HL-60 (cell line): ENCODE data around the gene PLD5.

ENCODE experiments used
- DNase-seq, 2 experiments: peaks; one replicate each; pipeline ENCODE4 v3.0.0-alpha.2; 2010 to 2020; ENCODE audit warnings: low read depth in 1 of 2, low spot score in 1 of 2
- H3K27ac ChIP-seq: fragments of 250-450 bp; sonication (Bioruptor Pico); replicated peaks from 2 replicates; pipeline ENCODE4 v1.5.1; 2020; ENCODE audit warnings: mild to moderate bottlenecking, moderate library complexity
- H3K27me3 ChIP-seq: fragments of 250-450 bp; sonication (Bioruptor Pico); 2 replicates; pipeline ENCODE4 v1.5.1; 2021; ENCODE audit warnings: mild to moderate bottlenecking, moderate library complexity; ENCODE audit not compliant: insufficient read depth, poor library complexity, severe bottlenecking
- H3K4me3 ChIP-seq: replicated peaks from 2 replicates; pipeline ENCODE4 v1.5.1; 2011; ENCODE audit warnings: mild to moderate bottlenecking, control low read depth, low read length; ENCODE audit not compliant: insufficient read depth
- GABPA ChIP-seq: IDR thresholded peaks from 2 replicates; pipeline ENCODE4 v1.6.1; 2012; ENCODE audit warnings: low read depth
- POLR2AphosphoS5 ChIP-seq: IDR thresholded peaks from 2 replicates; pipeline ENCODE4 v1.6.1; 2012; ENCODE audit warnings: low read depth
- SPI1 ChIP-seq: IDR thresholded peaks from 2 replicates; pipeline ENCODE4 v1.6.1; 2012; ENCODE audit warnings: low read depth, mild to moderate bottlenecking, borderline replicate concordance
- TF ChIP-seq, protein P1 (sequence below): IDR thresholded peaks from one replicate; pipeline ENCODE4 v1.5.1; 2011; ENCODE audit warnings: low read length, control low read depth, inconsistent platforms; ENCODE audit not compliant: insufficient read depth
- TF ChIP-seq, protein P2 (sequence below): IDR thresholded peaks from 2 replicates; pipeline ENCODE4 v1.6.1; 2012; ENCODE audit warnings: low read depth; ENCODE audit not compliant: insufficient replicate concordance

Gene PLD5

DNA sequence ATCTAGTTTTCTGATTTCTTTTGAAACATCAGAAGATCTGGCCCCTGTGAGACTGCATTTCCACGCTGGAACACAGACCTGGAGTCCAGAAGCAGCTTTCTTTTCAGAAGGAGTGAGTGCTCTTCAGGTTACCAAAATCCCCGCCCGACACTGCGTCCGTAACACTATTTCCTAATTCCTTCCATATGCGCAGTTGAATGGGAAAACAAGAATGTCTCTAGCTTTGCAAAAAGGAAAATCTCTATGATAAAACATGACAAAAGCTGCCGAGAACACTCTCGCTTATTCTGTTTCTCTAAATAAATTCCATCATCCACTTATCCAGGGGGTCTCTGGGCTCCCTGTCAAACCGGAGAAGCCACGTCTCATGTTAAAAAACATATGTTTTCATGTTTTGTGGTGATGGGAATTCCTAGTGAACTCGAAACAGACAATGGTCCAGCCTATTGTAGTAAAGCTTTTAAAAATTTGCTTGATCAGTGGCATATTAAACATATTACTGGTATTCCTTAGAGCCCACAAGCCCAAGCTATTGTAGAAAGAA lies 67.7 kb downstream of the PLD5 start:
- no peak for TF ChIP-seq SPI1
- TF ChIP-seq, protein P1, sequence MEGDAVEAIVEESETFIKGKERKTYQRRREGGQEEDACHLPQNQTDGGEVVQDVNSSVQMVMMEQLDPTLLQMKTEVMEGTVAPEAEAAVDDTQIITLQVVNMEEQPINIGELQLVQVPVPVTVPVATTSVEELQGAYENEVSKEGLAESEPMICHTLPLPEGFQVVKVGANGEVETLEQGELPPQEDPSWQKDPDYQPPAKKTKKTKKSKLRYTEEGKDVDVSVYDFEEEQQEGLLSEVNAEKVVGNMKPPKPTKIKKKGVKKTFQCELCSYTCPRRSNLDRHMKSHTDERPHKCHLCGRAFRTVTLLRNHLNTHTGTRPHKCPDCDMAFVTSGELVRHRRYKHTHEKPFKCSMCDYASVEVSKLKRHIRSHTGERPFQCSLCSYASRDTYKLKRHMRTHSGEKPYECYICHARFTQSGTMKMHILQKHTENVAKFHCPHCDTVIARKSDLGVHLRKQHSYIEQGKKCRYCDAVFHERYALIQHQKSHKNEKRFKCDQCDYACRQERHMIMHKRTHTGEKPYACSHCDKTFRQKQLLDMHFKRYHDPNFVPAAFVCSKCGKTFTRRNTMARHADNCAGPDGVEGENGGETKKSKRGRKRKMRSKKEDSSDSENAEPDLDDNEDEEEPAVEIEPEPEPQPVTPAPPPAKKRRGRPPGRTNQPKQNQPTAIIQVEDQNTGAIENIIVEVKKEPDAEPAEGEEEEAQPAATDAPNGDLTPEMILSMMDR = no peak
- TF ChIP-seq, protein P2, sequence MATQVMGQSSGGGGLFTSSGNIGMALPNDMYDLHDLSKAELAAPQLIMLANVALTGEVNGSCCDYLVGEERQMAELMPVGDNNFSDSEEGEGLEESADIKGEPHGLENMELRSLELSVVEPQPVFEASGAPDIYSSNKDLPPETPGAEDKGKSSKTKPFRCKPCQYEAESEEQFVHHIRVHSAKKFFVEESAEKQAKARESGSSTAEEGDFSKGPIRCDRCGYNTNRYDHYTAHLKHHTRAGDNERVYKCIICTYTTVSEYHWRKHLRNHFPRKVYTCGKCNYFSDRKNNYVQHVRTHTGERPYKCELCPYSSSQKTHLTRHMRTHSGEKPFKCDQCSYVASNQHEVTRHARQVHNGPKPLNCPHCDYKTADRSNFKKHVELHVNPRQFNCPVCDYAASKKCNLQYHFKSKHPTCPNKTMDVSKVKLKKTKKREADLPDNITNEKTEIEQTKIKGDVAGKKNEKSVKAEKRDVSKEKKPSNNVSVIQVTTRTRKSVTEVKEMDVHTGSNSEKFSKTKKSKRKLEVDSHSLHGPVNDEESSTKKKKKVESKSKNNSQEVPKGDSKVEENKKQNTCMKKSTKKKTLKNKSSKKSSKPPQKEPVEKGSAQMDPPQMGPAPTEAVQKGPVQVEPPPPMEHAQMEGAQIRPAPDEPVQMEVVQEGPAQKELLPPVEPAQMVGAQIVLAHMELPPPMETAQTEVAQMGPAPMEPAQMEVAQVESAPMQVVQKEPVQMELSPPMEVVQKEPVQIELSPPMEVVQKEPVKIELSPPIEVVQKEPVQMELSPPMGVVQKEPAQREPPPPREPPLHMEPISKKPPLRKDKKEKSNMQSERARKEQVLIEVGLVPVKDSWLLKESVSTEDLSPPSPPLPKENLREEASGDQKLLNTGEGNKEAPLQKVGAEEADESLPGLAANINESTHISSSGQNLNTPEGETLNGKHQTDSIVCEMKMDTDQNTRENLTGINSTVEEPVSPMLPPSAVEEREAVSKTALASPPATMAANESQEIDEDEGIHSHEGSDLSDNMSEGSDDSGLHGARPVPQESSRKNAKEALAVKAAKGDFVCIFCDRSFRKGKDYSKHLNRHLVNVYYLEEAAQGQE = no peak
- TF ChIP-seq GABPA = no peak
- TF ChIP-seq POLR2AphosphoS5 = no peak
- H3K4me3 ChIP-seq = no peak overlapping the region
- H3K27ac ChIP-seq = no peak overlapping the region
- no peak for DNase-seq
- H3K27me3 ChIP-seq = no peaks in the 10 kb centered on the region

DNA sequence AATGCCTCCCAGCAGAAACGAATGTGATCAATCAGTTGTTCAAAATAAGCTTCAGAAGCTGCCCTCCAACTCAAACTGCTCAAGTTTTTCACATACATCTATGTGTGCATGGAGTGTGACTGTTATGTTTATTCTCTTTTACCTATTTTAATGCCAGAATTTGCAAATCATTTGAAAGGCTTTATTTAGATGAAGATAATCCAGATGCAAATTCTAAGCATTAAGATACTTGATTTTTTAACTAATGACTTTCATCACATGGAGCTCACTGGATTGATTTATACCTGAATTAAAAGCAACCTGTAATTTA lies 69.5 kb downstream of the PLD5 start:
- no peaks in the 10 kb centered on the region for H3K27me3 ChIP-seq
- H3K4me3 ChIP-seq = no peak overlapping the region
- TF ChIP-seq SPI1 = no peak
- no peak for TF ChIP-seq GABPA
- TF ChIP-seq, protein P2 = no peak
- TF ChIP-seq, protein P1 = no peak
- TF ChIP-seq POLR2AphosphoS5 = no peak
- DNase-seq = no peak
- H3K27ac ChIP-seq = no peak overlapping the region

DNA sequence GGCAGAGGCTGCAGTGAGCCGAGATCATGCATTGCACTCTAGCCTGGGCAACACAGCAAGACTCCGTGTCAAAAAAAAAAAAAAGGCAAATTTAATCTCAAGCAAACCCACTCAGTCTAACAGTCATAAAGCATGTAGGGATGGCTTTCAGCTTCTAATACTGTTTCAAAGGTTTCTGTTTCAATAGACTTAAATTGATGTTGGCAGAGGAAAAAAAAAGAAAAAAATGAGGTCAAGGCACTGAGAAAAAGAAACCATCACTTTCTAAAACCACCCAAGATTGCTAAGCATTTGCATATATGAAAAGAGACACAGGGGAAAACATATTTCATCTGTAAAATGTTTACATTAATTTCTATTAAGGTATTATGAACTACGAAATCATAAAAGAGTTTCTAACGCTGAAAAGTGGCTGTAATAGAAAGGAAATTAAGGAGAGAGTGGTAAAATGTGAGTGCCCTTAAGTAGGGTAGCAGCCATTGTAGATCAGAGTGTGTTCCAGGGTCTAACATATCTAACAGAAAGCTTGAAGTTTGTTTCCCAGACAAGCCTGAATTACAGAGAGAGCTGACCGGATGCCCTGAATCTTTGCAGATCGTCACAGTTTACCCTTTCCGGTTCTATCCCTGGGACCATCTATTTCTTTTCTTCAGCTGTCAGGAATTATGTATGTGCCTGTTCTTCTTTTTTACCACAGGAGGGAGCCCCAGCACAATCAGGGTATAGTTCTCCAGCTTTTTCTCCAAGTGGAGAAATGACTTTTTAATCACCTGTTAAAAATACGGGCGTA lies 70.0 kb downstream of the PLD5 start:
- no peak for TF ChIP-seq SPI1
- TF ChIP-seq, protein P1 = peak; percentile 47
- Histone ChIP-seq H3K27ac (no peak overlapping the region), H3K27me3 (no peaks in the 10 kb centered on the region), H3K4me3 (no peak overlapping the region)
- peak in 1 of 2 experiments; percentile 2 for DNase-seq
